ENCODE data around the gene PLAC9.
A peak's percentile ranks its signal among the peaks of the same experiment; 100 is the strongest.
"Not testable (repeated sequence)": the region's sequence is repeated elsewhere in the genome, so short reads cannot be mapped to it uniquely, and the experiment has no call there.

The PLAC9 gene

GRCh38 chr10:80132299-80133139 lies at the start of gene PLAC9:
TSS of gene PLAC9 (plus strand) at chr10:80132730. CDS start at chr10:80132763, 33 bp downstream.
- peak within 1 kb of the TSS; percentile 92 for H3K27ac ChIP-seq (ENCODE audit: low read depth, low read length)
- H3K4me3 ChIP-seq (ENCODE audit: low read depth in 1 of 5, low read length in 5 of 5), result peak within 1 kb of the TSS; percentile 74 to 93 (median 78)
- peak within 1 kb of the TSS; percentile 71 to 90 (median 82) for H3K9ac ChIP-seq (ENCODE audit: low read length in 5 of 5)
- H3K36me3 ChIP-seq (ENCODE audit: control insufficient read depth in 5 of 5, insufficient read depth in 5 of 5, low read length in 5 of 5), result no peaks in the 10 kb centered on the region
- no peaks in the 10 kb centered on the region for H3K9me3 ChIP-seq (ENCODE audit: control insufficient read depth in 5 of 5, low read length in 5 of 5)
- H3K4me1 ChIP-seq (ENCODE audit: control insufficient read depth in 5 of 5, insufficient read depth in 5 of 5, low read length in 5 of 5), result peaks cover 12 to 60% (median 45%) of the 10 kb centered on the region in 5 donors
- no peaks in the 10 kb centered on the region for H3K27me3 ChIP-seq (ENCODE audit: control insufficient read depth in 5 of 5, insufficient read depth in 4 of 5, low read length in 5 of 5)

DNA sequence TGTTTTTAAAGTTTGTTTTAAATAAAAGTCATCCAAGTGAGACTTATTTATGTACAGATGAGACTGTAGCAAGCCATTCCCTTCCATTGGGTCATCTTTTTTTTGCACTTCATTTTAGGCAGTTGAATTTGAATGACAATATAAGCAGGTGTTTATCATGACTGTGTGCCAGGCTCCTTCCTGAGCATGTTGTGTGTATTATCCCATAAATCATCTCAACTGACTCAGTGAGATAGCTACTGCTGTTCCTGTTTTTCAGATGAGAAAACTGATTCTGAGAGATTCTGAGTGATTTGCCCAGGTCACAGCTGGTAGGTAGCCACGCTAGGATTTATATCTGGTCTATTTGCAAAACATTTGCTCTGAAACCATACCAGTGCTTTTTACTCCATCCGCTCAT lies 42.4 kb upstream of the PLAC9 start:
- Histone ChIP-seq H3K9me3 (ENCODE audit: control insufficient read depth in 5 of 5, low read length in 5 of 5) (no peaks in the 10 kb centered on the region), H3K9ac (ENCODE audit: low read length in 5 of 5) (no peak overlapping the region), H3K27ac (ENCODE audit: low read depth, low read length) (no peak overlapping the region), H3K4me1 (ENCODE audit: control insufficient read depth in 5 of 5, insufficient read depth in 5 of 5, low read length in 5 of 5) (no peaks in the 10 kb centered on the region), H3K36me3 (ENCODE audit: control insufficient read depth in 5 of 5, insufficient read depth in 5 of 5, low read length in 5 of 5) (peaks cover 10 to 18% (median 14%) of the 10 kb centered on the region in 5 donors), H3K27me3 (ENCODE audit: control insufficient read depth in 5 of 5, insufficient read depth in 4 of 5, low read length in 5 of 5) (no peaks in the 10 kb centered on the region), H3K4me3 (ENCODE audit: low read depth in 1 of 5, low read length in 5 of 5) (no peak overlapping the region)

- H3K9ac ChIP-seq (ENCODE audit: low read length in 5 of 5), result no peak overlapping the region
- no peak overlapping the region for H3K4me3 ChIP-seq (ENCODE audit: low read depth in 1 of 5, low read length in 5 of 5)
- H3K9me3 ChIP-seq (ENCODE audit: control insufficient read depth in 5 of 5, low read length in 5 of 5), result no peaks in the 10 kb centered on the region
- peaks cover 9 to 15% (median 11%) of the 10 kb centered on the region in 5 donors for H3K36me3 ChIP-seq (ENCODE audit: control insufficient read depth in 5 of 5, insufficient read depth in 5 of 5, low read length in 5 of 5)
- H3K4me1 ChIP-seq (ENCODE audit: control insufficient read depth in 5 of 5, insufficient read depth in 5 of 5, low read length in 5 of 5), result no peaks in the 10 kb centered on the region
- H3K27ac ChIP-seq (ENCODE audit: low read depth, low read length), result no peak overlapping the region
- H3K27me3 ChIP-seq (ENCODE audit: control insufficient read depth in 5 of 5, insufficient read depth in 4 of 5, low read length in 5 of 5), result no peaks in the 10 kb centered on the region
Measured at GRCh38 chr10:80094231-80094630, 38.3 kb upstream of the PLAC9 start.

GRCh38 chr10:80098272-80098671 lies 34.3 kb upstream of the PLAC9 start:
- not testable (repeated sequence) for H3K27me3 ChIP-seq (ENCODE audit: control insufficient read depth in 5 of 5, insufficient read depth in 4 of 5, low read length in 5 of 5); H3K4me3 ChIP-seq (ENCODE audit: low read depth in 1 of 5, low read length in 5 of 5); H3K9ac ChIP-seq (ENCODE audit: low read length in 5 of 5); H3K4me1 ChIP-seq (ENCODE audit: control insufficient read depth in 5 of 5, insufficient read depth in 5 of 5, low read length in 5 of 5); H3K27ac ChIP-seq (ENCODE audit: low read depth, low read length); H3K9me3 ChIP-seq (ENCODE audit: control insufficient read depth in 5 of 5, low read length in 5 of 5); H3K36me3 ChIP-seq (ENCODE audit: control insufficient read depth in 5 of 5, insufficient read depth in 5 of 5, low read length in 5 of 5)

- not testable (repeated sequence) for H3K27ac ChIP-seq (ENCODE audit: low read depth, low read length); H3K36me3 ChIP-seq (ENCODE audit: control insufficient read depth in 5 of 5, insufficient read depth in 5 of 5, low read length in 5 of 5); H3K27me3 ChIP-seq (ENCODE audit: control insufficient read depth in 5 of 5, insufficient read depth in 4 of 5, low read length in 5 of 5); H3K9ac ChIP-seq (ENCODE audit: low read length in 5 of 5); H3K4me3 ChIP-seq (ENCODE audit: low read depth in 1 of 5, low read length in 5 of 5); H3K9me3 ChIP-seq (ENCODE audit: control insufficient read depth in 5 of 5, low read length in 5 of 5)
- H3K4me1 ChIP-seq (ENCODE audit: control insufficient read depth in 5 of 5, insufficient read depth in 5 of 5, low read length in 5 of 5), result peaks cover 0 to 11% (median 8%) of the 10 kb centered on the region in 5 donors
Measured at GRCh38 chr10:80099295-80099694, 33.2 kb upstream of the PLAC9 start.

GRCh38 chr10:80100116-80100515 lies 32.4 kb upstream of the PLAC9 start:
- Histone ChIP-seq H3K4me3 (ENCODE audit: low read depth in 1 of 5, low read length in 5 of 5) (no peak overlapping the region), H3K27ac (ENCODE audit: low read depth, low read length) (no peak overlapping the region), H3K9ac (ENCODE audit: low read length in 5 of 5) (no peak overlapping the region), H3K4me1 (ENCODE audit: control insufficient read depth in 5 of 5, insufficient read depth in 5 of 5, low read length in 5 of 5) (peaks cover 4 to 18% (median 11%) of the 10 kb centered on the region in 5 donors), H3K36me3 (ENCODE audit: control insufficient read depth in 5 of 5, insufficient read depth in 5 of 5, low read length in 5 of 5) (no peaks in the 10 kb centered on the region), H3K27me3 (ENCODE audit: control insufficient read depth in 5 of 5, insufficient read depth in 4 of 5, low read length in 5 of 5) (no peaks in the 10 kb centered on the region), H3K9me3 (ENCODE audit: control insufficient read depth in 5 of 5, low read length in 5 of 5) (no peaks in the 10 kb centered on the region)

GRCh38 chr10:80100861-80101695 lies 31.5 kb upstream of the PLAC9 start:
- H3K27me3 ChIP-seq (ENCODE audit: control insufficient read depth in 5 of 5, insufficient read depth in 4 of 5, low read length in 5 of 5), result no peaks in the 10 kb centered on the region
- H3K4me3 ChIP-seq (ENCODE audit: low read depth in 1 of 5, low read length in 5 of 5), result no peak overlapping the region
- H3K27ac ChIP-seq (ENCODE audit: low read depth, low read length), result no peak overlapping the region
- no peak overlapping the region for H3K9ac ChIP-seq (ENCODE audit: low read length in 5 of 5)
- H3K36me3 ChIP-seq (ENCODE audit: control insufficient read depth in 5 of 5, insufficient read depth in 5 of 5, low read length in 5 of 5), result no peaks in the 10 kb centered on the region
- no peaks in the 10 kb centered on the region for H3K9me3 ChIP-seq (ENCODE audit: control insufficient read depth in 5 of 5, low read length in 5 of 5)
- peaks cover 4 to 26% (median 19%) of the 10 kb centered on the region in 5 donors for H3K4me1 ChIP-seq (ENCODE audit: control insufficient read depth in 5 of 5, insufficient read depth in 5 of 5, low read length in 5 of 5)

DNA sequence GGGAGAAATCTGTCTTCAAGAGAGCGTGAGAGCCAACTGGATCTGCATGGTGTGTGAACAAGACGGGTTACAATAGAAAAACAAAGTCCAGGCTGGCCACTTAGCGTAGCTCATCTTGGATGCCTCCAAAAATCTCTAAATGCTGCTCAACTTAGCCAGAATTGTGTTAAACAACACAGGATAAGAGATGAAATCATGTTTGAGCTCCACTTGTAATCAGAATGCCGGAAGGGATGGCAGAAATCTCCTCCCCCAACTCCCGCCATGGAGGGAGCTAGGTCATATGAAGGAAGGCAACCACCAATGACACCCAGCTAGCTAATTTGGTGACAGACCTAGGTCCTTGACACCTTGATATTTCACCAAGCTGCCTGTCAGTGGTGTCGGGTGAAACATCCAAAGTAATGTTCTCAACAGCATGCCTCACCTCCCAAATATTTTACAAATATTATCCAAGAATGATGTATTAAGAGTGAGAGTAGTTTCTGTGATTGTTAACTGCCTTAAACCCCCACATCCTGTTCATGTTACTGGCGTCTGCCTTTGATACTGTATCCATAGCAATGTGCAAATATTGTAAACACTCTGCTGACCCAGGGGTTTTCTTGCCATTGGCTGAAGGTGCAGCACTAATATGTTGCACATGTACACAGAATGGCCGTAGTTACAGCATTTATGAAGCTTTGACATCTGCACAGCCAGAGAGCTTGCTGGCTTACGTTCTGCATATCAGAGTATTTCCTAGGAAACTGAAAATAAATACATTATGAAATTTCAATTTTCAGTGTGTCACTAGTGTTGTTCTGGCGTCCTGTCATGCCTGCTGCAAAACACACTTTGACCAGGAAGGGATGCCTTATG lies 28.2 kb upstream of the PLAC9 start:
- Histone ChIP-seq H3K27ac (ENCODE audit: low read depth, low read length) (peak overlapping the region; percentile 88), H3K36me3 (ENCODE audit: control insufficient read depth in 5 of 5, insufficient read depth in 5 of 5, low read length in 5 of 5) (no peaks in the 10 kb centered on the region), H3K9ac (ENCODE audit: low read length in 5 of 5) (peak overlapping the region in 3 of 5 donors; percentile 6 to 64 (median 54)), H3K27me3 (ENCODE audit: control insufficient read depth in 5 of 5, insufficient read depth in 4 of 5, low read length in 5 of 5) (no peaks in the 10 kb centered on the region), H3K4me1 (ENCODE audit: control insufficient read depth in 5 of 5, insufficient read depth in 5 of 5, low read length in 5 of 5) (peaks cover 4 to 30% (median 20%) of the 10 kb centered on the region in 5 donors), H3K9me3 (ENCODE audit: control insufficient read depth in 5 of 5, low read length in 5 of 5) (peaks cover 0 to 16% (median 12%) of the 10 kb centered on the region in 5 donors), H3K4me3 (ENCODE audit: low read depth in 1 of 5, low read length in 5 of 5) (peak overlapping the region in 1 of 5 donors; percentile 48)

DNA sequence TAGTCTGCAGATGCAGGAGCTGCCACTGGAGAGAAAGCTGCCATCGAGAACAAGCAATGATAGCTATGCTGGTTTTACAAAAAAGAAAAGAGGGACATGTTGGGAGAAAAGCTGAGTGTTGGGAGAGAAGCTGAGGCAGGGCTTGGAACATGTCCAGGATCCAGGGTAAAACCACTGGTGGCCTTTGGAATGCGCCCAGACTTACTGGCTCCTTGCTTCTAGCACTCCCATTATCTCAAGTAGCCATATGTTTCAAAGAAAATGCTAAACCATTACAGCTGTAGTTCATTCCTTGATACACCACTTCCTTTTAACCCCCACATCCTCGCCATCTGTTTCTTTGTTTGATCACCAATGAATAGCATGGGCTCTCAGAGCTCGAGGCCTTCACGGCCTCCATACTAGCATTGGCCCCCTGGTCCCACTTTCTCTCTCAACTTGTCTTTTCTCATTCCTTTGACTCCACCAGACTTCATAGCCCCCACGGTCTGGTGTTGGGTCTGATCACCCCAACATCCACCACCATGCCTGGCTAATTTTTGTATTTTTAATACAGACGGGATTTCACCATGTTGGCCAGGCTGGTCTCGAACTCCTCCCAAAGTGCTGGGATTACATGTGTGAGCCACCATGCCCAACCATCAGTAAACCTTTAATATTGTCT lies 23.8 kb upstream of the PLAC9 start:
- Histone ChIP-seq H3K9me3 (ENCODE audit: control insufficient read depth in 5 of 5, low read length in 5 of 5) (peaks cover 0 to 19% (median 14%) of the 10 kb centered on the region in 5 donors), H3K4me3 (ENCODE audit: low read depth in 1 of 5, low read length in 5 of 5) (peak overlapping the region in 1 of 5 donors; percentile 21), H3K36me3 (ENCODE audit: control insufficient read depth in 5 of 5, insufficient read depth in 5 of 5, low read length in 5 of 5) (no peaks in the 10 kb centered on the region), H3K27ac (ENCODE audit: low read depth, low read length) (peak overlapping the region; percentile 90), H3K9ac (ENCODE audit: low read length in 5 of 5) (no peak overlapping the region), H3K27me3 (ENCODE audit: control insufficient read depth in 5 of 5, insufficient read depth in 4 of 5, low read length in 5 of 5) (no peaks in the 10 kb centered on the region), H3K4me1 (ENCODE audit: control insufficient read depth in 5 of 5, insufficient read depth in 5 of 5, low read length in 5 of 5) (peaks cover 8 to 48% (median 45%) of the 10 kb centered on the region in 5 donors)
